Mesenchymal stem cell (in vitro differentiated cells and primary cell): Measurements from ENCODE around the gene CORO2B.

Experiments used
- DNase-seq: peaks from one replicate; pipeline ENCODE4 v3.0.0-alpha.2; 2013
- H2AFZ ChIP-seq: one replicate; pipeline ENCODE4 v1.6.1; 2013; ENCODE audit warnings: low read depth, mild to moderate bottlenecking, control low read depth, inconsistent platforms, low read length, moderate library complexity
- H2AK5ac ChIP-seq: 2 replicates; pipeline ENCODE4 v1.6.1; 2013; ENCODE audit warnings: low read length, moderate library complexity, mild to moderate bottlenecking, inconsistent platforms; ENCODE audit not compliant: severe bottlenecking
- H2BK120ac ChIP-seq: one replicate; pipeline ENCODE4 v1.6.1; 2013; ENCODE audit warnings: low read depth, mild to moderate bottlenecking, inconsistent platforms, low read length, moderate library complexity
- H2BK12ac ChIP-seq, 2 experiments: one replicate each; pipeline ENCODE4 v1.6.1; 2013; ENCODE audit warnings: inconsistent platforms in 2 of 2, low read length in 2 of 2, mild to moderate bottlenecking in 2 of 2, moderate library complexity in 2 of 2, control low read depth in 1 of 2
- H2BK15ac ChIP-seq: one replicate; pipeline ENCODE4 v1.6.1; 2013; ENCODE audit warnings: mild to moderate bottlenecking, low read depth, inconsistent platforms; ENCODE audit not compliant: poor library complexity, severe bottlenecking
- H2BK5ac ChIP-seq: 2 replicates; pipeline ENCODE4 v1.6.1; 2013; ENCODE audit warnings: low read depth, mild to moderate bottlenecking, low read length, control low read depth, inconsistent platforms; ENCODE audit not compliant: poor library complexity, severe bottlenecking
- H3K14ac ChIP-seq, 2 experiments: one replicate each; pipeline ENCODE4 v1.6.1; 2013; ENCODE audit warnings: inconsistent platforms in 2 of 2, low read length in 2 of 2, control low read depth in 1 of 2, mild to moderate bottlenecking in 1 of 2, moderate library complexity in 1 of 2
- H3K18ac ChIP-seq, 2 experiments: one replicate each; pipeline ENCODE4 v1.6.1; 2013; ENCODE audit warnings: inconsistent platforms in 2 of 2, low read length in 2 of 2, control low read depth in 1 of 2, low read depth in 1 of 2, mild to moderate bottlenecking in 1 of 2
- H3K23ac ChIP-seq, 2 experiments: one replicate each; pipeline ENCODE4 v1.6.1; 2013; ENCODE audit warnings: inconsistent platforms in 2 of 2, low read length in 2 of 2, mild to moderate bottlenecking in 2 of 2, moderate library complexity in 2 of 2, control low read depth in 1 of 2
- H3K27ac ChIP-seq: 2 replicates; pipeline ENCODE4 v1.5.1; 2013; ENCODE audit warnings: mild to moderate bottlenecking, moderate library complexity, low read length, control low read depth, inconsistent platforms; ENCODE audit not compliant: poor library complexity, severe bottlenecking
- H3K27me3 ChIP-seq, 2 experiments: 2 replicates each; pipeline versions ENCODE4 v1.6.1 to v1.7.0; 2013; ENCODE audit warnings: low read length in 2 of 2, mild to moderate bottlenecking in 2 of 2, moderate library complexity in 2 of 2, control low read depth in 1 of 2, inconsistent platforms in 1 of 2; ENCODE audit not compliant: control insufficient read depth in 1 of 2, insufficient read depth in 1 of 2
- H3K36me3 ChIP-seq, 2 experiments: 2 replicates each; pipeline versions ENCODE4 v1.6.1 to v1.7.0; 2013; ENCODE audit warnings: low read length in 2 of 2, control low read depth in 1 of 2, inconsistent platforms in 1 of 2, low read depth in 1 of 2, mild to moderate bottlenecking in 1 of 2; ENCODE audit not compliant: insufficient read depth in 2 of 2, control insufficient read depth in 1 of 2
- H3K4ac ChIP-seq, 2 experiments: one replicate each; pipeline ENCODE4 v1.6.1; 2013; ENCODE audit warnings: inconsistent platforms in 2 of 2, low read length in 2 of 2, mild to moderate bottlenecking in 2 of 2, moderate library complexity in 2 of 2, control low read depth in 1 of 2, low read depth in 1 of 2
- H3K4me1 ChIP-seq: 2 replicates; pipeline ENCODE4 v1.6.1; 2013; ENCODE audit warnings: low read depth, low read length, control low read depth; ENCODE audit not compliant: control insufficient read depth, insufficient read depth
- H3K4me2 ChIP-seq: 2 replicates; pipeline ENCODE4 v1.6.1; 2013; ENCODE audit warnings: low read length, mild to moderate bottlenecking, inconsistent platforms; ENCODE audit not compliant: poor library complexity, severe bottlenecking
- H3K4me3 ChIP-seq, 2 experiments: 2 replicates each; pipeline versions ENCODE4 v1.5.1 to v1.7.0; 2013; ENCODE audit warnings: low read length in 2 of 2, mild to moderate bottlenecking in 2 of 2, control low read depth in 1 of 2, low read depth in 1 of 2; ENCODE audit not compliant: insufficient read depth in 1 of 2
- H3K79me1 ChIP-seq: replicated peaks from 2 replicates; pipeline ENCODE4 v1.6.1; 2013; ENCODE audit warnings: mild to moderate bottlenecking, control low read depth, low read length, inconsistent platforms; ENCODE audit not compliant: poor library complexity, severe bottlenecking
- H3K9ac ChIP-seq: 2 replicates; pipeline ENCODE4 v1.7.0; 2013; ENCODE audit warnings: mild to moderate bottlenecking, low read length, moderate library complexity
- H3K9me3 ChIP-seq: 2 replicates; pipeline ENCODE4 v1.7.0; 2013; ENCODE audit warnings: mild to moderate bottlenecking, low read length; ENCODE audit not compliant: control insufficient read depth
- H4K8ac ChIP-seq: one replicate; pipeline ENCODE4 v1.6.1; 2013; ENCODE audit warnings: inconsistent platforms, mild to moderate bottlenecking, low read length, moderate library complexity
- H4K91ac ChIP-seq: one replicate; pipeline ENCODE4 v1.6.1; 2013; ENCODE audit warnings: mild to moderate bottlenecking, low read length, inconsistent platforms
- WGBS: methylation state at CpG from one replicate; pipeline ENCODE4 v1.1.7; 2013; ENCODE audit warnings: mixed read lengths; 5-methylcytosine and 5-hydroxymethylcytosine counted together

CORO2B gene

DNA sequence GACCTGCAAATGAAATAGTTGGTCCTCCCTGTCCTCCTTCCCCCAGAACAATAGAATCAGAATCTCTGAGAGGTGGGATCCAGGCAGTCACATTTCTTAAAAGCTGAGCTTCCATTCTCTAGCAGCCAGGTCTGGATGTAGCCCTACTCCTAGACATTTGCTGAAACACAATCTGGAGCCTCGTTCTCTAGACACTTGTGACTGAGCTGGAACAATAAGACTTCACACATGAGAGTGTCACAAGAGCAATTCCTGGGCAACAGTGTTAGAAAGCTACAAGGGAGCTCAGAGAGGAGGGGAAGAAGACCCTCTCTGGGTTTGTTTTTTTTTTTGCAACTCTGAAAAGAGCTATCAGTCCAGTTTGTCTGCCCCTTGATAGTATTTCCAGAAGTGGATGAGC, 14.5 kb downstream of the CORO2B start:
- DNase-seq: no peak
- no peak overlapping the region for H3K9ac ChIP-seq
- 92% methylated on average over 1 of the region's 1 CpG for WGBS

DNA sequence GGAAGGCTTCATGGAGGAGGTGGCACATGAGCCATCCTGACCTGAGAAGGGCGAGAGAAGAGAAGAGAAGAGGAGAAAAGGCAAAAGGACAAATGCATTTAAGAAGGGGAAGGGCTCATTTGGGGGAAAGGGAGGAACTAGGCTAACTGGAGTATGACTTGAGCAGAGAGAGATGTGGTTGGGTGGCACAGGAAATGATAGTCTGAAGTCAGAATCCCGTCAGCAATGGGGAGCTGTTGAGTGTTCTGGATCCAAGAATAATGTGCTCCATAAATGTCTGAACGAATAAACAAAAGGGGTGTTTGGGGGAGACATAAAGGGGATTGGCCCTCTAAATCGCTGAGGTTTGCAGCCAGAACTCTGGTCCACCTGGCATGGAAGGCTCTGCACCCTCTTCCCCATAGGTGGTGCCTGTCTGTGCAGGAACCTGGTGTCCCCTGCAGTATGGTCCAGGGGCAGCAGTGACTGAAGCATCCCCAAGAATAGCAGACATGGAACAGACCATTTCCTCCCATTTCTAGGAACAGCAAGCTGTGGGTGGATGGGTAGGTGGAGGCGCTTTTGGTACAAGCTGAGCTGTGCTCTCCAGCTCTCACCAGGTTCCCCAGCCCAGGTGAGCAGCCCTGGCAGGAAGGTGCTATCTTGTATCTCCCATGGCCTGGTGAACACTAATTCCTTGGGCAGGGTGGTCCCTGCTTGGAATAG, 15.2 kb downstream of the CORO2B start:
- H3K4me1 ChIP-seq: peaks cover 41% of the 10 kb centered on the region
- peak overlapping the region; percentile 23 to 28 for H3K18ac ChIP-seq
- WGBS: 90% methylated on average over 5 of the region's 5 CpGs
- H3K14ac ChIP-seq: no peak overlapping the region
- peak overlapping the region in 1 of 2 experiments; percentile 43 for H3K4ac ChIP-seq
- no peaks in the 10 kb centered on the region for H3K9me3 ChIP-seq
- H2BK12ac ChIP-seq: peak overlapping the region; percentile 40 to 46
- no peak overlapping the region for H2AFZ ChIP-seq
- no peaks in the 10 kb centered on the region for H3K27me3 ChIP-seq
- no peak for DNase-seq
- no peak overlapping the region for H2BK120ac ChIP-seq
- peak overlapping the region; percentile 4 for H4K8ac ChIP-seq
- H2BK15ac ChIP-seq: peak overlapping the region; percentile 64
- H3K79me1 ChIP-seq: peaks cover 35% of the 10 kb centered on the region
- peak overlapping the region; percentile 72 for H4K91ac ChIP-seq
- H3K23ac ChIP-seq: no peak overlapping the region
- H3K4me2 ChIP-seq: no peak overlapping the region
- no peak overlapping the region for H3K9ac ChIP-seq
- H2BK5ac ChIP-seq: no peak overlapping the region
- H3K27ac ChIP-seq: no peak overlapping the region
- H2AK5ac ChIP-seq: no peak overlapping the region
- H3K4me3 ChIP-seq: no peak overlapping the region
- peaks cover 0 to 6% of the 10 kb centered on the region in 2 experiments for H3K36me3 ChIP-seq

More for the DNA sequence above, 14.5 kb downstream of the CORO2B start:
- no peak overlapping the region for H3K4me2 ChIP-seq
- no peaks in the 10 kb centered on the region for H3K27me3 ChIP-seq
- H3K36me3 ChIP-seq: peaks cover 0 to 6% of the 10 kb centered on the region in 2 experiments
- H2BK12ac ChIP-seq: peak overlapping the region in 1 of 2 experiments; percentile 43
- H3K14ac ChIP-seq: no peak overlapping the region
- no peak overlapping the region for H3K4me3 ChIP-seq
- H3K4ac ChIP-seq: no peak overlapping the region
- H4K8ac ChIP-seq: no peak overlapping the region
- no peak overlapping the region for H2AFZ ChIP-seq
- peaks cover 34% of the 10 kb centered on the region for H3K79me1 ChIP-seq
- no peak overlapping the region for H4K91ac ChIP-seq
- H2BK120ac ChIP-seq: peak overlapping the region; percentile 66
- H2BK5ac ChIP-seq: no peak overlapping the region
- H3K27ac ChIP-seq: no peak overlapping the region
- H3K18ac ChIP-seq: no peak overlapping the region
- no peaks in the 10 kb centered on the region for H3K9me3 ChIP-seq
- no peak overlapping the region for H2AK5ac ChIP-seq
- peaks cover 36% of the 10 kb centered on the region for H3K4me1 ChIP-seq
- no peak overlapping the region for H3K23ac ChIP-seq
- H2BK15ac ChIP-seq: peak overlapping the region; percentile 64

DNA sequence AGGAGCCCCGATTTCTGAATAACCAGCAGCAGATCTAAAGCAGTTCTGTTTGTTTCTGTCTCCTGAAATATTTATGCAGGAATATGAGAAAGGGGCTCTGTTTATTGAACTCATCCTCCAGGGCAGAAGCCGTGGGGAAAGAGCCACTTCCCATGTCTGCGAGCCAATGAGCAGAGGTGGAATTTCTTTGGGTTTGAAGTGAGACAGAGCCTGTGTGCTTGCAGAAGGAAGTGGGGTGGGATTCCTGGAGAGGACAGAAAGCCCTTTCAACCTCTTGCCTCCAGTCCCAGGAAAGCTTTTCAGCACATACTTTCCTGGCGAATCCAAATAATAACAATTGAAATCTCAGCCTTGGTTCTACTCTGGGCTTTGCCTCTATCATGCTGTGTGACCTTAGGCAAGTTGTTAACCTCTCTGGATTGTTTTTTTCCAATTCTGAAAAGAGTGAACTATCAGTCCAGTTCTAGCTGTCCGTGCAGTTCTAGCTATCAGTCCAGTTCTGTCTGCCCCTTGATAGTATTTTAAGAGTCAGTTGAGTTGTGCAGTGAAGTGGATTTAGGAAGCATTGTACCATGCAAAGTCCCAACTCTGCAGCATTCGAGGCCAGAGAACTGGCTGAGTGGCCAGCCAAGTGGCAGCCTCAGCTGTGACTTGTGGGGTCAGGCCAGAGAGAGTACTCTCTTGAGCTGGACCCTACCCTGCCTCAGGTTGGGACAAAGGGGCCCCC, 15.9 kb downstream of the CORO2B start:
- Histone ChIP-seq H3K36me3 (peaks cover 0 to 6% of the 10 kb centered on the region in 2 experiments), H3K23ac (no peak overlapping the region), H4K91ac (no peak overlapping the region), H2BK15ac (no peak overlapping the region), H3K9me3 (no peaks in the 10 kb centered on the region), H3K4me1 (peaks cover 45% of the 10 kb centered on the region), H2BK120ac (no peak overlapping the region), H3K27me3 (no peaks in the 10 kb centered on the region), H3K14ac (no peak overlapping the region), H2BK12ac (no peak overlapping the region), H4K8ac (no peak overlapping the region), H3K79me1 (peaks cover 35% of the 10 kb centered on the region), H3K18ac (peak overlapping the region in 1 of 2 experiments; percentile 14), H3K9ac (no peak overlapping the region), H3K4me2 (no peak overlapping the region), H3K4me3 (no peak overlapping the region), H3K27ac (no peak overlapping the region), H2AK5ac (no peak overlapping the region), H3K4ac (no peak overlapping the region), H2BK5ac (no peak overlapping the region), H2AFZ (no peak overlapping the region)
- 68% methylated on average over 6 of the region's 6 CpGs for WGBS
- no peak for DNase-seq

DNA sequence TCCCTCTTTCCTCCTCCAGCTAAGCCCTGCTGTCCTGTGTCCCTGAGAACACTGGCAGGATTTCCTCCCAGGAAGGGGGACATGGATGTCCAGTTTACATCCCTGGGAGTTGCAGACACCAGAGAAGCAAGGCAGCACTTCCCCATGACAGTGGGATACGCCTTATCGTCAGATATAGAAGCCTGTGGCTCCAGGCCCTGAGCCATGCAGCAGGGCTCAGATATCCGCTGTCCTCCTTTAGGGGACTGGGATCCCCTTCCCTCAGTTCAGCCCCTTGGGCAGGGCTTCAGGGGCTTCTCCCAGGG, 16.4 kb downstream of the CORO2B start:
- Histone ChIP-seq H3K4me2 (no peak overlapping the region), H2AK5ac (no peak overlapping the region), H3K9ac (no peak overlapping the region), H3K18ac (peak overlapping the region in 1 of 2 experiments; percentile 14), H3K27ac (no peak overlapping the region), H2BK15ac (peak overlapping the region; percentile 12), H3K9me3 (no peaks in the 10 kb centered on the region), H2BK120ac (no peak overlapping the region), H3K4me1 (peaks cover 44% of the 10 kb centered on the region), H3K23ac (no peak overlapping the region), H2AFZ (no peak overlapping the region), H3K27me3 (no peaks in the 10 kb centered on the region), H3K4me3 (no peak overlapping the region), H3K14ac (no peak overlapping the region), H2BK5ac (no peak overlapping the region), H3K79me1 (peaks cover 33% of the 10 kb centered on the region), H4K8ac (peak overlapping the region; percentile 28), H3K4ac (no peak overlapping the region), H2BK12ac (peak overlapping the region in 1 of 2 experiments; percentile 31), H4K91ac (no peak overlapping the region), H3K36me3 (peaks cover 0 to 5% of the 10 kb centered on the region in 2 experiments)
- 88% methylated on average over 3 of the region's 3 CpGs for WGBS
- no peak for DNase-seq
